GM12892 (cell line): ENCODE measurements around the gene MFSD11.

Source experiments
- POLR2A ChIP-seq: IDR thresholded peaks from 2 replicates; pipeline ENCODE4 v1.6.1; 2011; ENCODE audit warnings: low read depth, low read length, control low read depth
- POLR2AphosphoS5 ChIP-seq: IDR thresholded peaks from 2 replicates; pipeline ENCODE4 v1.6.1; 2011; ENCODE audit warnings: low read depth, low read length, control low read depth
- TAF1 ChIP-seq: IDR thresholded peaks from 2 replicates; pipeline ENCODE4 v1.6.1; 2011; ENCODE audit warnings: low read depth, mild to moderate bottlenecking, control low read depth, low read length, borderline replicate concordance

- TF ChIP-seq POLR2A (no peak), TAF1 (no peak), POLR2AphosphoS5 (no peak)
Observed at GRCh38 chr17:76716146-76716838, 21.6 kb upstream of the MFSD11 start.
